NT2/D1 (cell line): ENCODE measurements around the gene CDHR4.
"Not testable (repeated sequence)": the region's sequence is repeated elsewhere in the genome, so short reads cannot be mapped to it uniquely, and the experiment has no call there.

Experiments
- SUZ12 ChIP-seq: IDR thresholded peaks from 2 replicates; pipeline ENCODE4 v1.6.1; 2011; ENCODE audit not compliant: insufficient read length, insufficient read depth; ENCODE audit errors: extremely low read depth
- YY1 ChIP-seq: IDR thresholded peaks from 2 replicates; pipeline ENCODE4 v1.6.1; 2011; ENCODE audit not compliant: insufficient read length, insufficient read depth

DNA sequence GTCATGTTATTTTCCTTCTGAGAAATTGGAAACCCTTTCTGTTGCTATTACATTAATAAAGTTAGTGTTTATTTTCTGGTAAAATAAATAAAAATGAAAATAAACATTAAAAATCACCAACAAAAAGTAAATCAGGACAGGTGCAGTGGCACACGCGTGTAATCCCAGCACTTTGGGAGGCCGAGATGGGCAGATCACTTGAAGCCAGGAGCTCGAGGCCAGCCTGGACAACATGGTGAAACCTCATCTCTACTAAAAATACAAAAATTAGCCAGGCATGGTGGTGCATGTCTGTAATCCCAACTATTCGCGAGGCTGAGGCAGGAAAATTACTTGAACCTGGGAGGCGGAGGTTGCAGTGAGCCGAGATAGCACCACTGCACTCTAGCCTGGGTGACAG, 23.6 kb downstream of the CDHR4 start:
- not testable (repeated sequence) for TF ChIP-seq SUZ12, YY1
